GM21423 (cell line): Measurements from ENCODE around the gene GET4.
A peak's percentile ranks its signal among the peaks of the same experiment; 100 is the strongest.

Experiments
- ATAC-seq: cut with Tn5 transposase; IDR thresholded peaks from one replicate; pipeline ENCODE4 v1.9.1; 2021; ENCODE audit warnings: mild to moderate bottlenecking, moderate library complexity; ENCODE audit not compliant: unreplicated experiment

Gene GET4

GRCh38 chr7:898460-898854 lies 22.1 kb downstream of the GET4 start:
- no peak for ATAC-seq

- ATAC-seq: no peak
These were observed 22.7 kb downstream of the GET4 start for GRCh38 chr7:898855-899681.

- ATAC-seq: no peak
These were observed 23.5 kb downstream of the GET4 start for GRCh38 chr7:899806-900205.

GRCh38 chr7:900331-901040 lies 24.1 kb downstream of the GET4 start:
- ATAC-seq: no peak

GRCh38 chr7:901041-901387 lies 24.7 kb downstream of the GET4 start:
- ATAC-seq: no peak

GRCh38 chr7:901388-902154 lies 25.2 kb downstream of the GET4 start:
- no peak for ATAC-seq

- ATAC-seq: no peak
These were observed 26.6 kb downstream of the GET4 start for GRCh38 chr7:902996-903395.

- no peak for ATAC-seq
These were observed 27.8 kb downstream of the GET4 start for GRCh38 chr7:903921-904755.

- no peak for ATAC-seq
These were observed 28.5 kb downstream of the GET4 start for GRCh38 chr7:904847-905246.

- ATAC-seq: no peak
These were observed 30.4 kb downstream of the GET4 start for GRCh38 chr7:906776-907157.

GRCh38 chr7:907158-907980 lies 31.0 kb downstream of the GET4 start:
- ATAC-seq: no peak

GRCh38 chr7:908159-908581 lies 31.8 kb downstream of the GET4 start:
- ATAC-seq: no peak

- peak; percentile 75 for ATAC-seq
These were observed 32.4 kb downstream of the GET4 start for GRCh38 chr7:908591-909357.

GRCh38 chr7:909358-910329 lies 33.3 kb downstream of the GET4 start:
- ATAC-seq: no peak

GRCh38 chr7:910441-910861 lies 34.1 kb downstream of the GET4 start:
- no peak for ATAC-seq

GRCh38 chr7:910931-911431 lies 34.6 kb downstream of the GET4 start:
- no peak for ATAC-seq

GRCh38 chr7:911791-912480 lies 35.6 kb downstream of the GET4 start:
- ATAC-seq: no peak
